ENCODE data around the gene SRP72.

SRP72 gene

GRCh38 chr4:56426273-56426672, 41.1 kb upstream of the SRP72 start:
- no peak overlapping the region for H3K4me2 ChIP-seq (ENCODE audit: low read length)
- no peak overlapping the region for H3K27ac ChIP-seq (ENCODE audit: low read length)
- H3K27me3 ChIP-seq (ENCODE audit: low read depth, low read length) = no peaks in the 10 kb centered on the region
- no peak overlapping the region for H3K9ac ChIP-seq (ENCODE audit: low read length)
- no peak overlapping the region for H3K4me3 ChIP-seq (ENCODE audit: low read length)
- H3K4me1 ChIP-seq (ENCODE audit: low read length) = no peaks in the 10 kb centered on the region; the same call in 1 of the 2 replicates
- H3K79me2 ChIP-seq (ENCODE audit: low read length) = peaks cover 100% of the 10 kb centered on the region
- peaks cover 14% of the 10 kb centered on the region for H3K36me3 ChIP-seq (replicated peaks; ENCODE audit: low read depth, low read length)
- no peak overlapping the region for H2AFZ ChIP-seq (ENCODE audit: low read depth, low read length)
- no peak for TF ChIP-seq EZH2phosphoT487 (IDR thresholded peaks at IDR 0.05; ENCODE audit: low read depth)
- no peak for TF ChIP-seq CTCF (IDR thresholded peaks at IDR 0.05; ENCODE audit: low read depth, low read length)
- H3K9me3 ChIP-seq (ENCODE audit: insufficient read depth, low read length) = no peaks in the 10 kb centered on the region
- H4K20me1 ChIP-seq (ENCODE audit: insufficient read depth, low read length) = peaks cover 76% of the 10 kb centered on the region

DNA sequence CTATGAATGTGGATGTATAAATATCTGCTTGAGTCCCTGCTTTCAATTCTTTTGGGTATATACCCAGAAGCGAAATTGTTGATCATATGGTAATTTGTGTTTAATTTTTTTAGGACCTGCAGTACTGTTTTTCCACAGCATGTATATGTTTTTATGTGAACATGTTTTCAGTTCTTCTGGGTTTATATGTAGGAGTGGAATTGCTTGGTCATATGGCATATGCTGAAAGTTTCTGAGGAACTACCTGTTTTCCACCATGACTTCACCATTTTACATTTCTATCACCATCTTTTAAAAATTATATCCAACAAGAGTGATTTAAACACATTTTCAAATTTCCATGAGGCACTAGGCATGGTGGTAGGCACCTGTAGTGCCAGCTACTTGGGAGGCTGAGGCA, 40.2 kb upstream of the SRP72 start:
- no peak overlapping the region for H3K4me3 ChIP-seq (ENCODE audit: low read length)
- peaks cover 3% of the 10 kb centered on the region; the same call in 1 of the 2 replicates for H3K4me1 ChIP-seq (ENCODE audit: low read length)
- no peak overlapping the region for H2AFZ ChIP-seq (ENCODE audit: low read depth, low read length)
- H3K36me3 ChIP-seq (replicated peaks; ENCODE audit: low read depth, low read length) = peaks cover 14% of the 10 kb centered on the region
- TF ChIP-seq CTCF (IDR thresholded peaks at IDR 0.05; ENCODE audit: low read depth, low read length) = no peak
- TF ChIP-seq EZH2phosphoT487 (IDR thresholded peaks at IDR 0.05; ENCODE audit: low read depth) = no peak
- peaks cover 80% of the 10 kb centered on the region for H4K20me1 ChIP-seq (ENCODE audit: insufficient read depth, low read length)
- no peak overlapping the region for H3K27ac ChIP-seq (ENCODE audit: low read length)
- H3K4me2 ChIP-seq (ENCODE audit: low read length) = no peak overlapping the region
- H3K9ac ChIP-seq (ENCODE audit: low read length) = no peak overlapping the region
- no peaks in the 10 kb centered on the region for H3K9me3 ChIP-seq (ENCODE audit: insufficient read depth, low read length)
- peaks cover 100% of the 10 kb centered on the region for H3K79me2 ChIP-seq (ENCODE audit: low read length)
- H3K27me3 ChIP-seq (ENCODE audit: low read depth, low read length) = no peaks in the 10 kb centered on the region

DNA sequence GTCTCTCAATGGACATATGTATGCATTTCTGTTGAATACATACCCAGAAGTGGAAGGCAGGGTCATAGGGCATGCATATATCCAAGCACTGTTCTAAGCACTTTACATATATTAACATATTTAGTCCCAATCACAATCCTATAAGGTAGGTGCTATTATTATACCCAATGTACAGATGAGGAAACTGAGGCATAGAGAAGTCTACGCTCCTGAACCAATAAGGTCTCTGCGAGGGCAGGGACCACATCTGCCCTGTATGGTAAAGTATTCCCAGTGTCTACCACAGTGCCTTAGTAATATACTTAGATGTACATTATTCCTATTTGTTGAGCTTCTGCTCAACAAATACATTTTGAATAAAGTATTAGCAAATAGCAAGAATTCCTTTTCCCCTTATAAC, 37.2 kb upstream of the SRP72 start:
- Histone ChIP-seq H3K36me3 (replicated peaks; ENCODE audit: low read depth, low read length) (peaks cover 14% of the 10 kb centered on the region), H2AFZ (ENCODE audit: low read depth, low read length) (no peak overlapping the region), H3K9ac (ENCODE audit: low read length) (no peak overlapping the region), H3K9me3 (ENCODE audit: insufficient read depth, low read length) (no peaks in the 10 kb centered on the region), H3K4me2 (ENCODE audit: low read length) (no peak overlapping the region), H3K79me2 (ENCODE audit: low read length) (peaks cover 100% of the 10 kb centered on the region), H3K4me3 (ENCODE audit: low read length) (no peak overlapping the region), H3K4me1 (ENCODE audit: low read length) (peaks cover 9% of the 10 kb centered on the region), H3K27ac (ENCODE audit: low read length) (no peak overlapping the region), H4K20me1 (ENCODE audit: insufficient read depth, low read length) (peaks cover 61% of the 10 kb centered on the region), H3K27me3 (ENCODE audit: low read depth, low read length) (no peaks in the 10 kb centered on the region)
- no peak for TF ChIP-seq EZH2phosphoT487 (IDR thresholded peaks at IDR 0.05; ENCODE audit: low read depth)
- TF ChIP-seq CTCF (IDR thresholded peaks at IDR 0.05; ENCODE audit: low read depth, low read length) = no peak

- Histone ChIP-seq H3K9me3 (ENCODE audit: insufficient read depth, low read length) (no peaks in the 10 kb centered on the region), H3K4me3 (ENCODE audit: low read length) (peak overlapping the region; percentile 95), H3K4me1 (ENCODE audit: low read length) (peaks cover 9% of the 10 kb centered on the region; the same call in 1 of the 2 replicates), H3K79me2 (ENCODE audit: low read length) (peaks cover 94% of the 10 kb centered on the region), H3K27me3 (ENCODE audit: low read depth, low read length) (no peaks in the 10 kb centered on the region), H3K27ac (ENCODE audit: low read length) (no peak overlapping the region), H4K20me1 (ENCODE audit: insufficient read depth, low read length) (peaks cover 41% of the 10 kb centered on the region), H2AFZ (ENCODE audit: low read depth, low read length) (no peak overlapping the region), H3K36me3 (replicated peaks; ENCODE audit: low read depth, low read length) (peaks cover 6% of the 10 kb centered on the region), H3K4me2 (ENCODE audit: low read length) (peak overlapping the region; percentile 86), H3K9ac (ENCODE audit: low read length) (peak overlapping the region; percentile 99; the same call in 1 of the 2 replicates)
- TF ChIP-seq EZH2phosphoT487 (IDR thresholded peaks at IDR 0.05; ENCODE audit: low read depth) = no peak
- TF ChIP-seq CTCF (IDR thresholded peaks at IDR 0.05; ENCODE audit: low read depth, low read length) = no peak
These were observed 34.1 kb upstream of the SRP72 start for GRCh38 chr4:56433280-56433679.
